ENCODE measurements around the gene FAM219B. TPM values are rescaled to one million over a fixed set of nuclear protein-coding genes. Genes with fewer than 3 reads are reported as not detected.

Gene FAM219B
- total RNA-seq, 1 experiment from 2014 or later: 41.8 TPM

DNA sequence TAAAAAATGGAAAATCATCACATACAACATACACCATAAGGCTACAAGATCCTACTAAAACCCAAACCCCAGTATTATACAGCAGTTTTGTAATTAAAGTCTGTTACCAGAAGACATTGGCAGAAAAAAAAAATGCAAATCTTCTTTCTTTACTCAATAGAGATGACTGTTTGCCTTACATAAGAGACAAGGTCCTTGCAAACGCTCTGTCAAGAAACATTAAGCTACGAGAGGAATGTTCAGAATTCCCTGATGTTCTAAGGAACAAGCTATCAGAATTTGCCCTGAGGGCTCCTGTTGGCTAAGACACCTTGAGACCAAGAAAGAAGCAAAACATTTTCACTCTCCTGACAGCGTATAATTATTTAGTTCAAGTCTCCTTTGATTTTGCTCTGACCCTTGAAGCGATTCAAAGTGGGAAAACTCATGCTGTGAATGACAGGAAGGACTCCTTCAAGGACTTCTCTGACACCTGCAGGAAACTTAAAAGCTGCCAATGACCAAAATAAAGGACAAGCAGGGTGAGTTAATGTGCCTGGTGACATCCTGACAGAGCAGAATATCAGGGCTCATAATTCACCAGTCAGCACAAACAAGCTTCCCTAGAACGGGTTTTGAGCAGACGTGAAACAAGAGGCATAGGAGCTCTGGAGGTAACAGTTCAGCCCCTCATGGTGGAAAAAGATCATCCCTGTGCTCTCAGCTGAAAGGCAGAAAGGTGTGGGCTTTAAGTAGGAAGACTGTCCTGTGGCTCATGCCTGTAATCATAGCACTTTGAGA, 36.0 kb downstream of the FAM219B start:
- H3K9me2 ChIP-seq (ENCODE audit: insufficient read depth): no peaks in the 10 kb centered on the region
- H2AFZ ChIP-seq: no peak overlapping the region
- peaks cover 59% of the 10 kb centered on the region for H3K4me1 ChIP-seq (replicated peaks; ENCODE audit: insufficient read depth)
- TF ChIP-seq EZH2 (IDR thresholded peaks at IDR 0.05; ENCODE audit: low read depth): no peak
- TF ChIP-seq, protein P1, sequence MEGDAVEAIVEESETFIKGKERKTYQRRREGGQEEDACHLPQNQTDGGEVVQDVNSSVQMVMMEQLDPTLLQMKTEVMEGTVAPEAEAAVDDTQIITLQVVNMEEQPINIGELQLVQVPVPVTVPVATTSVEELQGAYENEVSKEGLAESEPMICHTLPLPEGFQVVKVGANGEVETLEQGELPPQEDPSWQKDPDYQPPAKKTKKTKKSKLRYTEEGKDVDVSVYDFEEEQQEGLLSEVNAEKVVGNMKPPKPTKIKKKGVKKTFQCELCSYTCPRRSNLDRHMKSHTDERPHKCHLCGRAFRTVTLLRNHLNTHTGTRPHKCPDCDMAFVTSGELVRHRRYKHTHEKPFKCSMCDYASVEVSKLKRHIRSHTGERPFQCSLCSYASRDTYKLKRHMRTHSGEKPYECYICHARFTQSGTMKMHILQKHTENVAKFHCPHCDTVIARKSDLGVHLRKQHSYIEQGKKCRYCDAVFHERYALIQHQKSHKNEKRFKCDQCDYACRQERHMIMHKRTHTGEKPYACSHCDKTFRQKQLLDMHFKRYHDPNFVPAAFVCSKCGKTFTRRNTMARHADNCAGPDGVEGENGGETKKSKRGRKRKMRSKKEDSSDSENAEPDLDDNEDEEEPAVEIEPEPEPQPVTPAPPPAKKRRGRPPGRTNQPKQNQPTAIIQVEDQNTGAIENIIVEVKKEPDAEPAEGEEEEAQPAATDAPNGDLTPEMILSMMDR (conservative IDR thresholded peaks at IDR 0.05): no peak
- H3K9me3 ChIP-seq (ENCODE audit: insufficient read depth, low read depth): no peaks in the 10 kb centered on the region
- peak in 1 of 2 experiments; percentile 91 for DNase-seq
- intact Hi-C loops (cut with micrococcal nuclease; ENCODE audit: unreplicated experiment): no loop called here
- H3K27ac ChIP-seq: peak overlapping the region; percentile 21
- ChIA-PET POLR2A (ENCODE audit: unreplicated experiment) (interaction anchor here (0.6 to 0.7 kb wide), 4 partner anchors 31 to 145 kb away, joined by 3 to 7 read pairs (median 4); partner anchors contain the start of gene FAM219B), CTCF (interaction anchor here (0.6 to 0.7 kb wide), 4 partner anchors 23 to 92 kb away, joined by 3 to 4 read pairs (median 3); no protein-coding TSS in a partner anchor)
- H3K4me2 ChIP-seq: peak overlapping the region; percentile 85
- BruUV-seq (replicated peaks): no TSS peak
- H3K79me2 ChIP-seq (ENCODE audit: low read depth): peaks cover 63% of the 10 kb centered on the region
- no peaks in the 10 kb centered on the region for H3K27me3 ChIP-seq (ENCODE audit: insufficient read depth, low read depth)
- peaks cover 33% of the 10 kb centered on the region; the same call in 1 of the 2 replicates for H3F3A ChIP-seq (ENCODE audit: insufficient read depth, low read depth)
- H4K20me1 ChIP-seq (ENCODE audit: insufficient read depth): peaks cover 41% of the 10 kb centered on the region
- no peak overlapping the region for H3K4me3 ChIP-seq
- H3K36me3 ChIP-seq (ENCODE audit: low read depth): no peaks in the 10 kb centered on the region

DNA sequence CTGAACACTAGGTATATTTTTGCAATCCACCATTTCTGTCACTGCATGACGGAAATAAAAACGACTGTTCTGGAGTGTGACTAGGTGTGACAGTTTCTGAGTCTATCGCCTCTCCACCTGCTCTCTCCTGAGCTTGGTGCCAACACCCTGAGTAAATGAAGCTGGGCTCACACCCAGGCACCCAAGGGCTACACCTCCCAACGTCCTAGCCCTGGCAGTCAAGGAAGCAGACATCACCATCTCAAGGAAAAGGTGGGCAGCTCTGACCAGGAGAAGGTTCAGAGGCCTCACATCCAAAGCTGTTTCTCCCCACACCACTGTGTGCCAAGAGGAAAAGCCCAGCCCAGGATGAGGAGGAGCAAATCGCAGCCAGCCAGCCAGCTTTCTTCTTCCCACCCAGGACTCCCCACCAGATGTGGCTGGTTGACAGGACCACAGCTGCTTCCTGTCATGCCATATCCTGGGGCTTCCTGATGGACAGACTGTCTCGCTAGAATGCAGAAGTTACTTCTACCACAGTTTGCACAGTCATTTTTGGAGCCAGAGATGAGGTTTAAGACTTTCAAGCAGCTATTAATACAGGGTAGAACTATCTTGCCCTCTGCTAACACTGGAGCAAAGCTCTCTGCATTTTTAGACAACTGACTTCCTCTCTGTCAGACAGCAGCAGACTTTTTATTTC, 36.8 kb downstream of the FAM219B start:
- Histone ChIP-seq H3K27ac (peak overlapping the region; percentile 21), H3K9me2 (ENCODE audit: insufficient read depth) (no peaks in the 10 kb centered on the region), H3K4me2 (peak overlapping the region; percentile 85), H3K9me3 (ENCODE audit: insufficient read depth, low read depth) (no peaks in the 10 kb centered on the region), H3K27me3 (ENCODE audit: insufficient read depth, low read depth) (no peaks in the 10 kb centered on the region), H3K79me2 (ENCODE audit: low read depth) (peaks cover 69% of the 10 kb centered on the region), H3K36me3 (ENCODE audit: low read depth) (no peaks in the 10 kb centered on the region), H3F3A (ENCODE audit: insufficient read depth, low read depth) (peaks cover 36% of the 10 kb centered on the region; the same call in 1 of the 2 replicates), H3K4me3 (no peak overlapping the region), H2AFZ (no peak overlapping the region), H4K20me1 (ENCODE audit: insufficient read depth) (peaks cover 48% of the 10 kb centered on the region), H3K4me1 (replicated peaks; ENCODE audit: insufficient read depth) (peaks cover 66% of the 10 kb centered on the region)
- DNase-seq: no peak
- intact Hi-C loops (cut with micrococcal nuclease; ENCODE audit: unreplicated experiment): no loop called here
- ChIA-PET CTCF (interaction anchor here (0.6 to 1.1 kb wide), 3 partner anchors 10 to 91 kb away, joined by 3 to 4 read pairs (median 3); no protein-coding TSS in a partner anchor), POLR2A (ENCODE audit: unreplicated experiment) (interaction anchor here (0.7 kb wide), 1 partner anchor 461 kb away, joined by 5 read pairs; no protein-coding TSS in a partner anchor)
- TF ChIP-seq, protein P1 (conservative IDR thresholded peaks at IDR 0.05): no peak
- TF ChIP-seq EZH2 (IDR thresholded peaks at IDR 0.05; ENCODE audit: low read depth): no peak
- BruUV-seq (replicated peaks): no TSS peak

DNA sequence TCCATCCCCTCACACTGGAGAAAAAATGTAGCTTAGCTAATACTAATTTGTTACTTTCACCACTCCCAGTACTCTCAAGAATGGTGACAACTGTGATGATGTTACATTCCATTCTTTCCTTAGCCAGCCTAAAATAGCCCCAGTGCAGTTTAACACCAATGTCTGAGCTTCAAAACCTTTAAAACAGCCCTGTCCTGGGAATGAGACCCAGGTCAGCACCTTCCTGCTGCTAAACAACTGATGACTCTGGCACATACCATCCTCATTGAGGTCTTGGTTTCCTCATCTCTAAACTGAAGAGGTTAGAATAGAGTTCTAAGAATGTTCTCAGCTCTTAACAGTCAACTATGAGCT, 37.3 kb downstream of the FAM219B start:
- H3K4me2 ChIP-seq: peak overlapping the region; percentile 85; the same call in 1 of the 2 replicates
- DNase-seq: no peak
- H2AFZ ChIP-seq: no peak overlapping the region
- peaks cover 48% of the 10 kb centered on the region for H4K20me1 ChIP-seq (ENCODE audit: insufficient read depth)
- POLR2A ChIA-PET (ENCODE audit: unreplicated experiment): interaction anchor here (0.7 kb wide), 1 partner anchor 460 kb away, joined by 5 read pairs; no protein-coding TSS in a partner anchor
- H3K36me3 ChIP-seq (ENCODE audit: low read depth): no peaks in the 10 kb centered on the region
- no peaks in the 10 kb centered on the region for H3K27me3 ChIP-seq (ENCODE audit: insufficient read depth, low read depth)
- intact Hi-C loops (cut with micrococcal nuclease; ENCODE audit: unreplicated experiment): no loop called here
- peaks cover 72% of the 10 kb centered on the region for H3K4me1 ChIP-seq (replicated peaks; ENCODE audit: insufficient read depth)
- no peaks in the 10 kb centered on the region for H3K9me3 ChIP-seq (ENCODE audit: insufficient read depth, low read depth)
- no peak overlapping the region for H3K27ac ChIP-seq
- H3K4me3 ChIP-seq: no peak overlapping the region
- peaks cover 36% of the 10 kb centered on the region; the same call in 1 of the 2 replicates for H3F3A ChIP-seq (ENCODE audit: insufficient read depth, low read depth)
- H3K79me2 ChIP-seq (ENCODE audit: low read depth): peaks cover 74% of the 10 kb centered on the region
- CTCF ChIA-PET: interaction anchor here (0.6 to 1.1 kb wide), 2 partner anchors 10 to 31 kb away, joined by 3 to 4 read pairs; no protein-coding TSS in a partner anchor
- no peak for TF ChIP-seq EZH2 (IDR thresholded peaks at IDR 0.05; ENCODE audit: low read depth)
- no peaks in the 10 kb centered on the region for H3K9me2 ChIP-seq (ENCODE audit: insufficient read depth)
- no TSS peak for BruUV-seq (replicated peaks)
